HEK293 (cell line): Measurements from ENCODE around the gene RNF214.

Experiments
- CTCF ChIA-PET: fragments of 350-600 bp; formaldehyde crosslinking; extraction: SDS; loops from one replicate; lab custom pipeline; 2021; ENCODE audit warnings: antibody characterized with exemption; lab: Yijun Ruan, JAX
- POLR2A ChIA-PET: fragments of 300-600 bp; formaldehyde crosslinking; extraction: SDS; loops from one replicate; lab custom pipeline; 2020; ENCODE audit warnings: antibody characterized with exemption, inconsistent platforms; lab: Yijun Ruan, JAX
- H3K27ac ChIP-seq: fragments of 200-500 bp; sonication (Bioruptor generic); 2 replicates; pipeline ENCODE4 v1.5.1; 2014; ENCODE audit warnings: low read depth, low read length, control low read depth, inconsistent platforms; ENCODE audit errors: extremely low read depth
- H3K36me3 ChIP-seq, 2 experiments: fragments of 200-500 bp in 1 of 2; sonication (Bioruptor generic) in 1 of 2; 1 replicate in 1 of 2; 2 replicates in 1 of 2; pipeline ENCODE4 v1.5.1; 2014 to 2017; ENCODE audit warnings: inconsistent platforms in 2 of 2, low read length in 2 of 2; ENCODE audit not compliant: control insufficient read depth in 2 of 2, insufficient read depth in 1 of 2
- H3K4me1 ChIP-seq: fragments of 200-500 bp; sonication (Bioruptor generic); 2 replicates; pipeline ENCODE4 v1.5.1; 2014; ENCODE audit warnings: mild to moderate bottlenecking, low read length, inconsistent platforms; ENCODE audit not compliant: control insufficient read depth, insufficient read depth
- H3K4me3 ChIP-seq: 2 replicates; pipeline ENCODE4 v1.5.1; 2011; ENCODE audit warnings: low read depth, mild to moderate bottlenecking, control low read depth, low read length, moderate library complexity
- H3K9me3 ChIP-seq: fragments of 200-500 bp; sonication (Bioruptor generic); 2 replicates; pipeline ENCODE4 v1.5.1; 2014; ENCODE audit warnings: low read depth, low read length, inconsistent platforms; ENCODE audit not compliant: control insufficient read depth, insufficient read depth
- BCL11A ChIP-seq: fragments of 450-650 bp; formaldehyde crosslinking; IDR thresholded peaks from 2 replicates; pipeline ENCODE4 v1.5.1; 2016; ENCODE audit warnings: low read depth, missing biosample characterization, missing genetic modification characterization
- HOXC10 ChIP-seq: sonication (generic); formaldehyde crosslinking; IDR thresholded peaks from 2 replicates; pipeline ENCODE4 v1.8.1; 2023; ENCODE audit warnings: mild to moderate bottlenecking, missing genetic modification reagents
- ZBTB1 ChIP-seq: fragments of 450-650 bp; formaldehyde crosslinking; IDR thresholded peaks from 2 replicates; pipeline ENCODE4 v1.5.1; 2016; ENCODE audit warnings: missing biosample characterization, missing genetic modification characterization
- ZBTB48 ChIP-seq: fragments of 450-650 bp; formaldehyde crosslinking; IDR thresholded peaks from 2 replicates; pipeline ENCODE4 v1.5.1; 2016; ENCODE audit warnings: missing biosample characterization, missing genetic modification characterization
- ZBTB49 ChIP-seq: fragments of 450-650 bp; formaldehyde crosslinking; IDR thresholded peaks from 2 replicates; pipeline ENCODE4 v1.5.1; 2016; ENCODE audit warnings: missing biosample characterization, missing genetic modification characterization, low read depth
- ZFHX2 ChIP-seq: fragments of 450-650 bp; formaldehyde crosslinking; conservative IDR thresholded peaks from 2 replicates; pipeline ENCODE4 v1.5.1; 2016; ENCODE audit warnings: missing biosample characterization, missing genetic modification characterization
- ZNF112 ChIP-seq: fragments of 450-650 bp; formaldehyde crosslinking; IDR thresholded peaks from 2 replicates; pipeline ENCODE4 v1.5.0; 2017; ENCODE audit warnings: missing biosample characterization, missing genetic modification characterization
- ZNF157 ChIP-seq: fragments of 450-650 bp; formaldehyde crosslinking; IDR thresholded peaks from 2 replicates; pipeline ENCODE4 v1.5.1; 2016; ENCODE audit warnings: missing biosample characterization, missing genetic modification characterization
- ZNF16 ChIP-seq: fragments of 450-650 bp; formaldehyde crosslinking; IDR thresholded peaks from 2 replicates; pipeline ENCODE4 v1.5.1; 2016; ENCODE audit warnings: low read depth, missing biosample characterization, missing genetic modification characterization
- ZNF248 ChIP-seq: fragments of 450-650 bp; formaldehyde crosslinking; IDR thresholded peaks from 2 replicates; pipeline ENCODE4 v1.5.1; 2017; ENCODE audit warnings: missing biosample characterization, missing genetic modification characterization
- ZNF324 ChIP-seq: fragments of 450-650 bp; formaldehyde crosslinking; IDR thresholded peaks from 2 replicates; pipeline ENCODE4 v1.5.1; 2016; ENCODE audit warnings: missing biosample characterization, missing genetic modification characterization
- ZNF510 ChIP-seq: fragments of 450-650 bp; formaldehyde crosslinking; IDR thresholded peaks from 2 replicates; pipeline ENCODE4 v1.5.1; 2018; ENCODE audit warnings: mild to moderate bottlenecking, missing genetic modification characterization, missing biosample characterization; ENCODE audit not compliant: insufficient replicate concordance
- ZNF529 ChIP-seq: fragments of 450-650 bp; formaldehyde crosslinking; IDR thresholded peaks from 2 replicates; pipeline ENCODE4 v1.5.1; 2017; ENCODE audit warnings: missing genetic modification characterization, missing biosample characterization; ENCODE audit not compliant: insufficient replicate concordance
- ZNF560 ChIP-seq: fragments of 450-650 bp; formaldehyde crosslinking; IDR thresholded peaks from 2 replicates; pipeline ENCODE4 v1.5.1; 2017; ENCODE audit warnings: missing biosample characterization, missing genetic modification characterization, borderline replicate concordance
- ZNF610 ChIP-seq: fragments of 450-650 bp; formaldehyde crosslinking; IDR thresholded peaks from 2 replicates; pipeline ENCODE4 v1.5.1; 2016; ENCODE audit warnings: missing biosample characterization, missing genetic modification characterization, borderline replicate concordance
- ZNF670 ChIP-seq: fragments of 450-650 bp; formaldehyde crosslinking; IDR thresholded peaks from 2 replicates; pipeline ENCODE4 v1.5.1; 2016; ENCODE audit warnings: missing biosample characterization, missing genetic modification characterization, low read depth
- ZNF707 ChIP-seq: fragments of 450-650 bp; formaldehyde crosslinking; IDR thresholded peaks from 2 replicates; pipeline ENCODE4 v1.5.1; 2016; ENCODE audit warnings: missing biosample characterization, missing genetic modification characterization
- ZNF776 ChIP-seq: fragments of 450-650 bp; formaldehyde crosslinking; IDR thresholded peaks from 2 replicates; pipeline ENCODE4 v1.5.0; 2017; ENCODE audit warnings: missing biosample characterization, missing genetic modification characterization, borderline replicate concordance
- TF ChIP-seq, protein P1 (sequence below): fragments of 450-650 bp; formaldehyde crosslinking; IDR thresholded peaks from 2 replicates; pipeline ENCODE4 v1.5.1; 2016; ENCODE audit warnings: missing biosample characterization, missing genetic modification characterization
- TF ChIP-seq, protein P2 (sequence below): fragments of 450-650 bp; formaldehyde crosslinking; IDR thresholded peaks from 2 replicates; pipeline ENCODE4 v1.5.1; 2017; ENCODE audit warnings: missing biosample characterization, missing genetic modification characterization

RNF214 gene

DNA sequence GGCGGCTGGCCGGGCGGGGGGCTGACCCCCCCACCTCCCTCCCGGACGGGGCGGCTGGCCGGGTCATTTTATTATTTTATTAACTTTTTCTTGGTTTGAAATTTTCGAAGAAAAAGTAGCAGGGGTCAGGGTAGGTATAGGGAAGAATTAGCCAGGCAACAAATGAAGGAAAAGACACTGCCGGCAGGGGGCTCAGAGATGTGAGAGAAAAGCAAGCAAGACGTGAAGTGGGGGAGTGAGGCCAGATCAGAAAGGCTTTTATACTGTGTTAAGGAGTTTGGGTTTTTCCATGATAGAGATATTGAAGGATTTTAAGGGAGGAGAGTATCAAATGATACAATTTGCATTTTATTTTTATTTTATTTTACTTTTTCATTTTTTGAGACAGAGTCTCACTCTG is 19.0 kb downstream of the RNF214 start (continued):
- TF ChIP-seq, protein P1, sequence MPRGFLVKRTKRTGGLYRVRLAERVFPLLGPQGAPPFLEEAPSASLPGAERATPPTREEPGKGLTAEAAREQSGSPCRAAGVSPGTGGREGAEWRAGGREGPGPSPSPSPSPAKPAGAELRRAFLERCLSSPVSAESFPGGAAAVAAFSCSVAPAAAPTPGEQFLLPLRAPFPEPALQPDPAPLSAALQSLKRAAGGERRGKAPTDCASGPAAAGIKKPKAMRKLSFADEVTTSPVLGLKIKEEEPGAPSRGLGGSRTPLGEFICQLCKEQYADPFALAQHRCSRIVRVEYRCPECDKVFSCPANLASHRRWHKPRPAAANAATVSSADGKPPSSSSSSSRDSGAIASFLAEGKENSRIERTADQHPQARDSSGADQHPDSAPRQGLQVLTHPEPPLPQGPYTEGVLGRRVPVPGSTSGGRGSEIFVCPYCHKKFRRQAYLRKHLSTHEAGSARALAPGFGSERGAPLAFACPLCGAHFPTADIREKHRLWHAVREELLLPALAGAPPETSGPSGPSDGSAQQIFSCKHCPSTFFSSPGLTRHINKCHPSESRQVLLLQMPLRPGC (tag by site-specific recombination): no peak

GRCh38 chr11:117255966-117256365 is 23.5 kb downstream of the RNF214 start:
- Histone ChIP-seq H3K9me3 (no peaks in the 10 kb centered on the region), H3K36me3 (peaks cover 10 to 39% of the 10 kb centered on the region in 2 experiments; a peak in 2 of 3 replicates), H3K4me1 (no peaks in the 10 kb centered on the region), H3K4me3 (no peak overlapping the region), H3K27ac (no peak overlapping the region)
- TF ChIP-seq, protein P1 (tag by site-specific recombination): no peak
- TF ChIP-seq ZFHX2 (tag by site-specific recombination) (no peak), ZBTB49 (tag by site-specific recombination) (no peak)
- POLR2A ChIA-PET: no interaction called here
- CTCF ChIA-PET: interaction anchor here (0.9 kb wide), 1 partner anchor 61 kb away, joined by 3 read pairs; no protein-coding TSS in a partner anchor

GRCh38 chr11:117256573-117256972 is 24.1 kb downstream of the RNF214 start:
- Histone ChIP-seq H3K27ac (no peak overlapping the region), H3K36me3 (peaks cover 10 to 39% of the 10 kb centered on the region in 2 experiments; a peak in 2 of 3 replicates), H3K4me1 (no peaks in the 10 kb centered on the region), H3K4me3 (no peak overlapping the region), H3K9me3 (no peaks in the 10 kb centered on the region)
- ChIA-PET POLR2A (no interaction called here), CTCF (interaction anchor here (0.9 kb wide), 1 partner anchor 60 kb away, joined by 3 read pairs; no protein-coding TSS in a partner anchor)
- no peak for TF ChIP-seq ZNF157 (tag by site-specific recombination)
- no peak for TF ChIP-seq HOXC10 (CRISPR knock-in tag)
- TF ChIP-seq ZNF529 (tag by site-specific recombination): no peak
- no peak for TF ChIP-seq ZNF776 (tag by site-specific recombination)
- no peak for TF ChIP-seq ZNF16 (tag by site-specific recombination)

GRCh38 chr11:117258576-117258975 is 26.1 kb downstream of the RNF214 start:
- no peak overlapping the region for H3K27ac ChIP-seq
- TF ChIP-seq ZNF670 (tag by site-specific recombination): no peak
- no peak for TF ChIP-seq ZNF324 (tag by site-specific recombination)
- no peak for TF ChIP-seq BCL11A (tag by site-specific recombination)
- no peak for TF ChIP-seq ZNF16 (tag by site-specific recombination)
- TF ChIP-seq ZNF560 (tag by site-specific recombination): no peak
- TF ChIP-seq ZNF707: no peak
- TF ChIP-seq ZNF112 (tag by site-specific recombination): no peak
- no peak for TF ChIP-seq ZNF610 (tag by site-specific recombination)
- TF ChIP-seq, protein P2, sequence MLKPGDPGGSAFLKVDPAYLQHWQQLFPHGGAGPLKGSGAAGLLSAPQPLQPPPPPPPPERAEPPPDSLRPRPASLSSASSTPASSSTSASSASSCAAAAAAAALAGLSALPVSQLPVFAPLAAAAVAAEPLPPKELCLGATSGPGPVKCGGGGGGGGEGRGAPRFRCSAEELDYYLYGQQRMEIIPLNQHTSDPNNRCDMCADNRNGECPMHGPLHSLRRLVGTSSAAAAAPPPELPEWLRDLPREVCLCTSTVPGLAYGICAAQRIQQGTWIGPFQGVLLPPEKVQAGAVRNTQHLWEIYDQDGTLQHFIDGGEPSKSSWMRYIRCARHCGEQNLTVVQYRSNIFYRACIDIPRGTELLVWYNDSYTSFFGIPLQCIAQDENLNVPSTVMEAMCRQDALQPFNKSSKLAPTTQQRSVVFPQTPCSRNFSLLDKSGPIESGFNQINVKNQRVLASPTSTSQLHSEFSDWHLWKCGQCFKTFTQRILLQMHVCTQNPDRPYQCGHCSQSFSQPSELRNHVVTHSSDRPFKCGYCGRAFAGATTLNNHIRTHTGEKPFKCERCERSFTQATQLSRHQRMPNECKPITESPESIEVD (tag by site-specific recombination): no peak
- TF ChIP-seq ZNF510 (tag by site-specific recombination): no peak
- no peak for TF ChIP-seq ZBTB48 (tag by site-specific recombination)
- TF ChIP-seq ZBTB1 (tag by site-specific recombination): no peak
- TF ChIP-seq ZNF248 (tag by site-specific recombination): no peak

More at GRCh38 chr11:117258576-117258975, 26.1 kb downstream of the RNF214 start:
- no peak overlapping the region for H3K4me3 ChIP-seq
- no peaks in the 10 kb centered on the region for H3K4me1 ChIP-seq
- ChIA-PET CTCF (no interaction called here), POLR2A (no interaction called here)
- H3K36me3 ChIP-seq: peaks cover 6 to 29% of the 10 kb centered on the region in 2 experiments; a peak in 2 of 3 replicates
- H3K9me3 ChIP-seq: no peaks in the 10 kb centered on the region
